HK-2 (cell line): ENCODE results near the gene DGAT2L6.

Experiments
- DNase-seq: peaks from one replicate; pipeline ENCODE4 v3.0.0-alpha.2; 2018; ENCODE audit not compliant: unreplicated experiment

The DGAT2L6 gene, protein sequence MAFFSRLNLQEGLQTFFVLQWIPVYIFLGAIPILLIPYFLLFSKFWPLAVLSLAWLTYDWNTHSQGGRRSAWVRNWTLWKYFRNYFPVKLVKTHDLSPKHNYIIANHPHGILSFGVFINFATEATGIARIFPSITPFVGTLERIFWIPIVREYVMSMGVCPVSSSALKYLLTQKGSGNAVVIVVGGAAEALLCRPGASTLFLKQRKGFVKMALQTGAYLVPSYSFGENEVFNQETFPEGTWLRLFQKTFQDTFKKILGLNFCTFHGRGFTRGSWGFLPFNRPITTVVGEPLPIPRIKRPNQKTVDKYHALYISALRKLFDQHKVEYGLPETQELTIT

DNA sequence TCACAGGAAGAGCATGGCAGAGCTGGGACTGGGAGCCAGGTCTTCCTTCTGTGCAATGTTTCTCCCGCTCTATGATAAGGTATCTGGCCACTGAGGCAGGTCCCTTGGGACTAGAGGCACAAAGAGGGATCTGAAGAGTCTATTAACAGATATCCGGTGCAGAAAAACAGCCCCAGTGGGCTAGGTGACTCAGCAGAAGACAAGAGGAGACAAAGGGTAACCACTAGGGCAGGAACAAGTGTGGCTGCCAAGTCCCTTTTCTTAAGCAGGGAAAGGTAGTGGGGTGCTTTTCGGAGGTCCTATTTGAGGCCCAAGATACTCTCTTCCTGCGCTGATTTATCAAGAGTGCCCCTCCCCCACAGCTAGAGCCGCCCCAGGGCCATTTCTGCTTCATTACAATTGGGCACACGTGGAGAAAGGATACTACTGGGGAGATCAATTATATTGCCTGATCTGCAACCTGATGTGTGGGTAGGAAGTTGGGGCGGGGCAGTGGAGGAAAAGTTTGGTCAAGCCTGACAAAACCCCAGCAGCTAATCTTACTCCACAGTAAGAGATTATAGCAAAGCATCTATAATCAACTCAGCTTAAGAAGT is at the start of gene DGAT2L6:
TSS of gene DGAT2L6 (plus strand) at position 546 of the 596 bp plus-strand sequence. CDS start 100 bp downstream, outside the sequence.
- no peak for DNase-seq

DNA sequence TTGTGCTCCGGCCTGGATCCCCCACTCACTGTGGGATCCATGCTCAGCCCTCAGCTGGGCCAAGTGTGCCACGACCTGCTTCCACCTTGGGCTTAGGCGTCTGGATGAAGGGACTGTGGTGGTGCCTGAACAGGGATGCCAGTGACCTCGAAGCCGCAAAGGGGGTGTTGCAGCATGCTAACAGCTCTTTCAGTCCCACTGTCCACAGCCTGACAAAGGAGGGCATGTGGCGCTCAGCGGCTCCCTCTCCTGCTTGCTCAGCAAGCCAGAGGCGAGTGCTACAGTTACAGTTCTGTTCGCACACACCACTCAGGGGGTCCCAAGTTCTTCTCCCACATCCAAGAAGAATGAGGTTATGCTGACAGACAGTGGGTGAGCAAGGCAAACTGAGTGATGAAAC is 49.2 kb upstream of the DGAT2L6 start:
- DNase-seq = no peak

DNA sequence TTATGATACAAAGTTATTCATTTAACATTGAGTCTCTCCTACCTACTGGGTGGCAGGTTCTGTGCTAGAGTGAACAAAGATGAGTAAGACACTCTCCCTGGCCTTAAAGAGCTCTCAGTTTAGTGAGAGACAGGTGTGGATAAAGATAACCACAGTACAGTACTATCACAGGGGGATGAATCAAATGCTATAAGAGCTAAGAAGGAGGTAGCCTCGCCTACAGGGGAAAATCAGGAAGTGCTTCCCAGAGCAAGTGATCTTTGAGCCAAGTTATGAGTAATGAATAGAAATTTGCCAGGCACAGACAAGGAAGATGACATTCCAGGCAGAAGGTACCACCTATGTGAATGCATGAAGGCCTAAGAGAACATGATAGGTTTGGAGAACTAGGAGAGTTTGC is 47.5 kb upstream of the DGAT2L6 start:
- DNase-seq = peak; percentile 18

DNA sequence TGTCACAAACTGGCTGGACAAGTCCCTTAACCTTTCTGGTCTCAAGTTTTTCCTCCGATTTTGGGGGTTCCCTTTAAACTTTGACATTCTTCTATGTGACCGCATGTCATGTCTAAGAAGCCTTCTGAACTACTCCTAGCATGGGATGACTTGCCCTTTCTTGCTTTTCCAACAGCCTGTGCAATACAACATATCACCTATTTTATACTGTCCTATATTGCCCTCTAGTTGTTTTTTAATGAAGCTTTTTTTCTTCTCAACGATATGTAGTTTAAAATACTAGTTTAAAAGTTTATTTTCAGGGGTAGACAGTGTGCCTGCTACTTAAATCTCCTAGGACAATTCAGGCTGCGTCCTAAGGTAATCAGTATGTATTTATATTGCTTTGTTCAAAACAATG is 45.1 kb upstream of the DGAT2L6 start:
- DNase-seq = no peak

DNA sequence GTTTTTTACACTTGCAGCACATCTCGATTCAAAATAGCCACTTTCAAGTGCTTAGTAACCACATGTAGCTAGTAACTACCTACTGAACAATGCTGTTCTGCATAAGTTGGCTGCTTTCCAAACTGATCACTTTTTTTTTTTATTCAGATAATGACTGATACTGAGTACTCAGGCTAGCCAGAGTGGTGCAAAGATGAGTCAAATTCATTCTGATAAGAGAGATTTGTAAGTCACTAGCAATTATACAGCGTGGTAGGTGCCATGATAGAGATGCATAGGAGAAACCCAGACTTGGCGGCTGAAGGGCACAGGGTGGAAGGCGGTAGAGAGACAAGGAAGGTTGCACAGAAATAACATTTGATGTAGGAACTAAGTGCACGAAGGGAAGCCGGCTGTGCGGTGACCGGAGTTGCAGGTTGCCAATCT is 44.4 kb upstream of the DGAT2L6 start:
- no peak for DNase-seq

DNA sequence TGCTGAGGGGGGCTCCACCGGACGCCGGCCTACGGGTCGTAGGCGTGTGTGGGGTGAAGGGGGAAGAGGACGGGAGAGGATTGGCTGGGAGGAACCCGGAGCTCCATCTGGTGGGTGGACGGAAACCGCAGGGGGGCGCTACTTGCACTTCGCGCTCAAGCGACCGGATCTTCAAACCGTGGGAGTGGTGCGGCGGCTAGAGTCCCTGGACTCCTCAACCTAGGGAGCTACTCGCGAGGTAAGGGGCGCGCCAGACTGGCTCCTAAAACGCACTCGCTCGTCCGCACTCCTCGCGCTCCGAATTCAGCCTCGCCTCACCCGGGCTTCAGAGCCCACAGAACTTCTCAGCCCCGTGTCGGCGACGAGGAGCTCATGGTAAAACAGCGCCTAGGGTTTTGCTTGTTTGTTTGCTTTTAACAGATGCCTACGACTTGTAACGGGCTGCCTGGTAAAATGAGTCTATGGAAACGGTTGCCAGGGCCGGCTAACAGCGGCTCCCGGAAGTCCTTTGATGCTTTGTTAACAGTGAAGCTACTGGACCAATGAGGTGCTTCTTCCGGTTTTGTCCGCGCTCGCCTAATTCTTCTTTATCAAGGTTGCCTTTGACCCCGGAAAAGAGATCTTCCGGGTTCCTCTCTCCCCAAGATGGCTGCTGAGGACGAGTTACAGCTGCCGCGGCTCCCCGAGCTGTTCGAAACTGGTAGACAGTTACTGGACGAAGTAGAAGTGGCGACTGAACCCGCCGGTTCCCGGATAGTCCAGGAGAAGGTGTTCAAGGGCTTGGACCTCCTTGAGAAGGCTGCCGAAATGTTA is 43.8 kb upstream of the DGAT2L6 start, which contains the start of gene IGBP1:
TSS of gene IGBP1 (plus strand) at position 145 of the 813 bp plus-strand sequence. CDS start at position 646, 501 bp downstream.
- peak; percentile 84 for DNase-seq

DNA sequence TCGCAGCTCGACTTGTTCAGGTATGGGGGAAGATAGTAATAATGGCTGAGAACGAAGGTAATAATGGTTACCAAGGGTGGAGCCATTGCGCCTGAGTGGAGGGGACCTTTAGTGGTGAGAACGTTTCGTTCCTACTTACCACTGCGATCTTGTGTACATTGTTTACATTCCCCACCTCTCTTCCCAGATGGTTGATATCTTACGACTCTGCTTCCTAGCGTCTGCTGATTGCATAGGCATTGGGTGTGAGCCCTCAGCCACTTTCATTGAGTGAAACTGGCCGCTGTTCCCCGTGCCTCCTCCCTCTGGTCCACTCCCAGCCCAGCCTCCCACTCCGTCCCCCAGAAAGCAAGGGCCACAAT is 43.2 kb upstream of the DGAT2L6 start:
- DNase-seq = no peak

DNA sequence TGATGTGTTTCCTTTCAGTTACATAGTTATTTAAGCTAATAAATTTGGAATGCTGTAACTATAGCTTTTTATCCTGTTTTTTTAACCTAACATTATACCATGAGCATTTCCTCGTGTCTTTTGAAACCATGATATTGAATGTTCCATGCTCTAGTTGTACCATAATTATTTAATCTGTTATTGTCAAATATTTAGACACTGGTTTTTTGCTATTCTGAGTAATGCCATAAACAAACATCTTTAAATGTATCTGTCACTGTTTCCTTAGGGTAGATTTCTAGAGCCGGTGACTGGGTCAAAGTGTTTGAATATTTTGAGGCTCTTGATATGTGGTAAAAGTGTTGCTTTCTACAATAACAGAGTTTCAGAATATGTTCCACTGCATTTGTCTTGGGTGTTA is 38.7 kb upstream of the DGAT2L6 start:
- DNase-seq = no peak

DNA sequence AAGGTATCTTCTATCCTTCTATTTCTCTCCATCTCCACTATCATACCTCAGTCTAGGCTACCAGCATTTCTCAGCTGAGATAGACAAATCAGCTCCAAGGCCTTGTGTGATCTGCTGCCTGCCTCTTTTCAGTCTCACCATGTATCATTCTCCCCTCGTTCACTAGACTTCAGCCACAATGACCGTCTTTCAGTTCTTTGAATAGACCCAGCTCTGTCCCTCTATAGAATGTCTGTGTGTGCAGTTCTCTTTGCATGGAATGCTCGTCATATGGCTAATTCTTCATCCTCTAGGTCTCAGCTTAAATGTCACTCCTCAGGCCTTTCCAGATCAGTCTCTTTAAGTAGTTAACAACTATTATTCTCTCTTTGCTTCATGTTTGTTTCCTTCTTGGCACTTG is 37.5 kb upstream of the DGAT2L6 start:
- no peak for DNase-seq

DNA sequence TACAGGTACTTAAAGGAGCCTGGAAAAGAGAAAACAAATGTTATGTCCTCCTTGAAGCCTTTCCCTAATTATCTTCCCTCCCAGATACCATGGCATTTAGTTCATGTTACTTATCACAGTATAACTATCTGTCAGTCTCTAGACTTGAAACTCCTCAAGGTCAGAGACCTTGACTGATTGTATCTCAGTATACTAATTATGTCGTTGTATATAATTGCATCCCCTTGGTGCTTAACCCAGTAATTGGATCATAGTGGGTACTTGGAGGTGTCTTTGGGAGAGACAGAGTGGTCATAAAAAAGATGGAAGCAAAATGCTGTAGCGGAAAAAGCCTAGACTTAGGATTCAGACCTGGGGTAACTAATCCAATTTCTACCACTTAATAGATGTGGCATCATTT is 35.9 kb upstream of the DGAT2L6 start:
- no peak for DNase-seq

DNA sequence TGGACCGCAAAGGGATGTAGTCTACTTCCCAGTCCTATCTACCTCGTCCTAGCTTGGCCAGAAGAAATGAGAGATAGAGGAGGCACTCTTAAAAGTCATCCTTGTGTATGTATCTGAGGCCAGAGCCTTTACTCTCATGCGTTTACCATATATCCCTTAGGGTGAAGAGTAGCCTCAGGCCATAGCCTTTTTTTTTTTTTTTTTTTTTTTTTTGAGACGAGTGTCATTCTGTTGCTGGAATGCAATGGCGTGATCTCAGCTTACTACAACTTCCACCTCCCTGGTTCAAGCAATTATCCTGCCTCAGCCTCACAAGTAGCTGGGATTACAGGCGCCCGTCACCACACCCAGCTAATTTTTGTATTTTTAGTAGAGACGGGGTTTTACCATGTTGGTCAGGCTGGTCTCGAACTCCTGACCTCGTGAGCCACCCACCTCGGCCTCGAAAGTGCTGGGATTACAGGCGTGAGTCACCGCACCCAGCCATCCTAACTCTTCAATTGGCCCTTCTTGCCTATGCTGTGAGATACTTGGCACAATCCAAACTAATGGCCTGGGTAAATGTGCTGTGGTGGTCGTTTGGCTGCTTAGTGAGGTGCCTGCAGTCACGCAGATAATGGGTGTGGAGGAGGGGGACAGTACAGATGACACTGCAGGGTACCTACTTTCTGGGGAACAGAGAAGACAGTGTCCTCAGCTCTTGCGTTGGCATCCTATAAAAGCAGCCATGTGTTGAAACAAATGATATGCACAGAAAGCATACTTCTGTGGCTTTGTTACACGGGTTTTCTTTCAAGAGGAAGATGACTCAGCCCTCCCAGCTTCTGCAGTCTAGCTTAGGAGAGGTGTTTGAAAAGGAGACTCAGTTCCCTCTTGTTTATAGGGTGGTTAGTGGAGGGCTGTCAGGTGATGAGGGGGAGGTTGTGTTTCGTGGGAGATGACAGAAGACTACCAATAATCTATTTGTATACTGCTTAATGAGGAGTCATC is 10.4 kb upstream of the DGAT2L6 start:
- peak; percentile 15 for DNase-seq

DNA sequence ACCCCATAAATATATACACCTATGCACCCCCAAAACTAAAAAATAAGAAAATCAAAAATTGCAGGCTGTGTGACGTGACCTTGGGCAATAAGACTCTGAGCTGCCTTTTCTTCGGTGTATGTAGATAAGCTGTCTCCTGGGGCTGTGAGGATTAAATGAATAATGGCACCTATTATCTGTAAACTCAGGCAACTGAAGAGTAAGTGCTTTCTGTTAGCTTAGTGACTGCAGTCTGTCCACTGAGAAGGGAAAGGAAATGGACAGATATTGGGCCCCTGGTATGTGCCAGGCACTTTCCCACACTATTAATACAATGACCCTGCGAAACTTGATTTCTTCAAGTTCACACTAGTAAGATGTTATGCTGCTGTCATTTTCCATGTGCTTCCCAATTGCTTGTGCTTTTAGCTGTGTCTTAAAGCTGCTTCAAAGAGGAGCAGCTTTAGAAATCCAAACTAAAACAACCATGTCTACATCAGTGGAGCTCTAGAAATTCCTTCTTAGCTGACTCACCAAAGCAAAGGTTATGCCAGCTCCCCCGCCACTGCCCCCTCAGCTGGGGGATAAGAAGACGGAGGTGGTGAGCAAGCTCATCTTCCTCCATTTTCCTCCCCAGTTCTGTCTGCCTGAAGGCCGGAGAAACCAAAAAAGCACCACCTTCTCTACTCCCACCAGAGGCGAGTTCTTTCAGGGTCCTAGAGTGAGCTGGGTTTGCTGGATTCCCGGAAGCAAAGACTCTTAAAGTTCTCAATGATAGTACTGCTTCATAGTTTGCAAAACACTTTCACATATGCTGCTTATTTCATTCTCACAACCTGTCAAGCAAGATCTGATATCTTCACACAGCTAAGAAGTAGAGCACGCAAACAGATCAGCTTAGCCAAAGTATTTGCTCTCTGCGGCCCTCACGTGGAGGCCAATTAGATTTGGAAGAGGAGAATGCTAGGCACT is 8.8 kb upstream of the DGAT2L6 start:
- DNase-seq = peak; percentile 52

DNA sequence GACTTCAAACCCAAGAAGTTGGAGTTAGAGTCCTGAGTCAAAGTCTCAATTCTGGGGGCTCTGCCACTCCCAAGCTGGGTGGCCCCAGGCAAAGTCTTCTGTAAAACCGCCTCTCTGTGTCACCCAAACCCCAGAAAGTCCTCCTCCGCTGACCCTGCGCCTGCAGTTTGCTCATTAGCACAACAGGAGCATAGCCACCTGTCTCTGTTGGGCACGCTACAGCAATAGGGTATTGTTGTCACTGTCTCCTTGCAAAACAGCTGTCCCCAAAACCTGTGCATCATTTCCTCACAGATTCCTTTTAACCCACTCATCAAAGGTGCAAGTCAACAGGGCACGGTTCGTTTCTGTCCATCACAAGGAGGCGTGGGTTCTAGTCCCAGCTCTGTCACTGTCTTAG is 8.0 kb upstream of the DGAT2L6 start:
- no peak for DNase-seq

DNA sequence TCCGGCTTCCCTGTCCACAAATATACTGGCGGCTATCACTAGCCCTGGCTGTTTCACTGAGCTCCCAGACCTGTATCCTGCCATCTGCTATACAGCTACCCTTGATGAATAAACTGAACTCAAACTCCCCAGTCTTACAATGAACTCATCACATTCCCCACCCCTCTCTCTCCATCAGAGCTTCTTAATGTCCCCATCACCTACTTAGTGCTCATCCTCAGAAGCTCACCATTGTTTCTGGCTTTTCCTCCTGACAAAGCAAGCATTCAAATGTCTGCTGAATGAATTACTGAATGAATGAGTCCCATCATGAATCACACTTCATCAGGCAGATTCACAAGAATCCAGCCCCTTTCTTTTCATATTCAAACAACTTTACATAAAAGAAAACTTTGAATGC is 5.7 kb upstream of the DGAT2L6 start:
- DNase-seq = no peak

DNA sequence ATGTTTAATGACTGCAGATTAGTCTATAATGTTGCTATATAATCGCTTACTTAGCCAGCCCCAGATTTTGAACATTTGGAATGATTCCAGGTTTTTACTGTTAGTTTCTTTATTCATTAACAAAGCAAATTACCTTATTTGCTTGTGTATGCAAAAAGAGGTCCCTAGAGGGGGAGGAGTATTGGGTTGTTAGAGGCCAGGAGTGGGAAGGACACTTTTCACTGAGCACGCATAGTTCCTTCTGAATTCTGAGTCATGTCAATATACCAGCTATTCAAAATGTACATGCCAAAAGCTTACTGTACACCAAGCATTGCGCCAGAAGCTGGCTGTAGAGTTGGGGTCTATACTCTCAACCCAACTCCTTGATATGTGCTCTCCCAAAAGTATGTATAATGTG is 5.1 kb upstream of the DGAT2L6 start:
- DNase-seq = no peak

DNA sequence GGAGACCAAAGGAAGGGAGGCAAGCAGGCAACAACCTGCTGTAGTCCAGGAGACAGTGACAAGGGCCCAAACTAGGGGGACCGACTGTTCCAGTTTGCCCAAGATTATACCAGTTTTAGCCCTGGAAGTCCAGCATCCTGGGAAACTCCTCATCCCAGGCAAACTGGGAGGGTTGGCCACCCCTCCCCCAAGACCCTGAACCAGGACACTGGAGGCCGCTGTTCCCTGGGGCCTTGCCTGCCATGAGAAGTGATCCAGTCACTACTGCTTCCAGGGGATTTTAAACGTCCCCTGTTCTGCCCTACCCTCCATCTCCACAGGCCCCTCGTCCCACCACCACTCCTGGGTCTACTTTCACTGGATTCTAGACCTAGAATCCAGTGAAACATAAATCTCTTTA is 4.3 kb upstream of the DGAT2L6 start:
- DNase-seq = no peak

DNA sequence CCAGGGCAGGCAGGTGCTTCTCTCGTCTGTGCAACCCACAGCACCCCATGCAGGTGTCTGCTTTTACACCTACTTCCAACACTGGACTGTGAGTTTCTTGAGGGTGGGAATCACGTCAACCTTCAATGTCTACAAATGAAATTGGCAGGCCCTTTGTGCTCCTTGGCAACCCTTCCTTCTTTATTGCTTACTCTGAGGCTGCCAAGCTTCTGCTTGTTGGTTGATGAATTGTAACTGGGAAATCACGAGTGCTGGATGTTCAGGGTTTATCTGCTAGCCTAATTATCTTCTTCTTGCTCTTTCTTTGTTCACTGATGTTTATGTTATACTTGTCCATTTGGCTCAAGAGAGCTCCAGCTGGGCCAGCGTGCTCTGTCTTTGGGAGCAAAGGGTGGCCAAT is 2.5 kb upstream of the DGAT2L6 start:
- DNase-seq = no peak

DNA sequence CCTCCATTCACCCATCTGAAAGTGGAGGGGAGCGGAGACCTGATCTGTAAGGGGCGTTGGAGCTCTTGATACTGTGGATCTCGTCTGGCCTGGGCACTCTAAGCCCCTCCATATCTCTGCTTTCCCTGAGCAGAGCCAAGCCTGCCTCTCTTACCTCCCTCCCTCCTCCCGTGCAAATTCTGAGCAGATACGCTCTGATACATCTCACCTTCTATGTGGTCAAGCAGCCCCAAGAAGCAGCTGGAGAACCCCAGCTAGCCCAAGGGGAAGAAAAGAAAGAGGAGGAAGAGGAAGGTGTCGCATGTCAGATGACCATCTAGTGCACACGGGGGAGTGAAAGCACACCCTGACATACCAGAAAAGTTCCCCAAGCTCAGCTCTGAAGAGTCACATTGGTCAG is 1.9 kb upstream of the DGAT2L6 start:
- no peak for DNase-seq

DNA sequence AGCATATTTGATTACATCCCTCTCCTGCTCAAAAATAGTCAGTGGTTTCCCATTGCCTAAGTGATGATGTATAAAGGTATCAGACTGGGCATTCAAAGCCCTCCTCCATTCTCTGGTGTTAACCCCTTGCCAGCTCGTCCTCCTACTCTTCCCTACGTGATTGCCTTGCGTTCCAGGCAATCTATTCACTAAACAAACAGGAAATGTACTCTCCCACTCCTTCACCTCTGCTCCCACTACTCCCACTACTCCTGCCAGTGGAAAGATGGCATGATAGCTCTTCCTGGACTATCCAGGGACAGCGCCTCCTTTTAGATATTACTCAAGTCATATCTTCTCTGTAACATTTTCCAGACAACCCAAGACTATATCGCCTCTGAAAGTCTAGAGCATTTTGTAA is 5.8 kb downstream of the DGAT2L6 start:
- no peak for DNase-seq

DNA sequence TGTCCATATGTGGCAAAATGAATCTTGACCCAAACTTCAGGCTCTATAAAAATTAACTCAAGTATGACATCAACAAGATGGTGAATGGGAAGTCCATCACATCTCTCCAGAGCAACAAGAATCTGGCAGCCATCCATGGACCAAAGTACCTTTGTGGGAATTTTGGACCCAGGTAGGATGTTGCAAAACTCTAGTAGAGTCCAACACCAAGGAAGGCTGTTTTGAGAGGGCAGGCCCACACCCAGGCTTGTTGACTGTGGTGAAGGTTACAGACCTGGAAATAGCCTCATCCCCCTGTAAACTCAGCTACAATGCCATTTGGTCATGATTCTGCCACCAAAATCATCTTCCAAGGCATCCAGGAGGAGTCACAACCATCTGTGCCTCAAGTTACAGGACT is 12.9 kb downstream of the DGAT2L6 start:
- DNase-seq = no peak
